GM18502 (cell line): ENCODE data around the gene LARGE1.

Experiments
- ATAC-seq: cut with Tn5 transposase; IDR thresholded peaks from one replicate; pipeline ENCODE4 v1.9.1; 2021; ENCODE audit warnings: mild to moderate bottlenecking; ENCODE audit not compliant: unreplicated experiment, poor library complexity

The LARGE1 gene

DNA sequence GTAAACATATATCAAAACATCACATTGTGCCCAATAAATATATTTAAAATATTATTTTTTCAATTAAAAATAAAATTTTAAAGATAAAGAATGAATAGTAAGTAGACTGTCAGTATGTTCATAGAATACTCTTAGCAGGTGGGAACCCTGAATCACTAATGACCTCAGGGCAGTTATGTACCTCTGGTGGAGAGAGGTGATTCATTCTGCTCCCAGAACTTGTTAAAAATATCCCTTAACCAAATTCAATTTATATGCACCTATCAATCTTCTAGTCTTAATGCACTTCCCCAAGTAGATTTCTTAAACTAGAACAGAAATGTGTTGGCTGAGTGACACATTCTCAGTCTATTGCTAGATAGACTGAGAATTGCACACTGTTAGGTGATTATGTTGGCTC lies 678.2 kb downstream of the LARGE1 start:
- ATAC-seq = no peak

GRCh38 chr22:33240888-33241475 lies 679.3 kb downstream of the LARGE1 start:
- no peak for ATAC-seq

DNA sequence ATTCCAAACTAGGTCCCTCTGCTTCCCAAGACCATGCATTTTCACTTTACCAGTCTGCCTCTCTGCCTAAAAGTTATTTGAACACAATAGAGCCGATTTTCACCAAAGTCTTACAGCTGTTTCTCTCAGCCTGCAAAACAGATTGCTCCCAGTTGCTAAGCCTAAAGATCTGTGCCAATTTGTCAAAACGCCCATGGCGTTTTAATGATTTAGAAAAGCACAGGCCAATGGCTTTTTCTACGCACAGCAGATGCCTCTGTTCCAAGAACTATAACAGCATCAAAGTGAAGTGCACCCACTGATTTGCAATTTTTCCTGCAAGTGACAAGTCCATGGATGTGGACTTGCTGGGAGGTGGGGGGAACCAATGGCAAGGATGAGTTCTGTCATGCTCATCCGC lies 688.2 kb downstream of the LARGE1 start:
- ATAC-seq = no peak

GRCh38 chr22:33227791-33228190 lies 692.5 kb downstream of the LARGE1 start:
- ATAC-seq = no peak

GRCh38 chr22:33224841-33225240 lies 695.4 kb downstream of the LARGE1 start:
- no peak for ATAC-seq
